NCI-H345 treated with DMSO at 0.1 percent for 48 hours (cell line): ENCODE results near the gene DLG2.

Experiments
- DNase-seq: peaks from one replicate; lab custom pipeline; 2025; ENCODE audit not compliant: unreplicated experiment; lab: John Stamatoyannopoulos, UW

DLG2 gene

GRCh38 chr11:83836883-83837654, 1790.1 kb downstream of the DLG2 start:
- DNase-seq, result peak; percentile 61

- no peak for DNase-seq
Measured at GRCh38 chr11:83836065-83836464, 1791.1 kb downstream of the DLG2 start.

- DNase-seq, result no peak
Measured at GRCh38 chr11:83835423-83835822, 1791.7 kb downstream of the DLG2 start.

GRCh38 chr11:83831929-83832328, 1795.2 kb downstream of the DLG2 start:
- no peak for DNase-seq

GRCh38 chr11:83827940-83828554, 1799.1 kb downstream of the DLG2 start:
- peak; percentile 32 for DNase-seq

GRCh38 chr11:83827520-83827919, 1799.6 kb downstream of the DLG2 start:
- no peak for DNase-seq

- no peak for DNase-seq
Measured at GRCh38 chr11:83826078-83826477, 1801.1 kb downstream of the DLG2 start.

GRCh38 chr11:83823461-83824025, 1803.6 kb downstream of the DLG2 start:
- DNase-seq, result no peak

- DNase-seq, result peak; percentile 44
Measured at GRCh38 chr11:83819931-83820549, 1807.1 kb downstream of the DLG2 start.

- no peak for DNase-seq
Measured at GRCh38 chr11:83818349-83818748, 1808.8 kb downstream of the DLG2 start.

GRCh38 chr11:83816572-83817187, 1810.5 kb downstream of the DLG2 start:
- peak; percentile 31 for DNase-seq

- no peak for DNase-seq
Measured at GRCh38 chr11:83815736-83816135, 1811.4 kb downstream of the DLG2 start.

- no peak for DNase-seq
Measured at GRCh38 chr11:83813296-83813695, 1813.8 kb downstream of the DLG2 start.

GRCh38 chr11:83809274-83809673, 1817.9 kb downstream of the DLG2 start:
- no peak for DNase-seq

- no peak for DNase-seq
Measured at GRCh38 chr11:83801799-83802198, 1825.3 kb downstream of the DLG2 start.

- DNase-seq, result no peak
Measured at GRCh38 chr11:83793310-83793709, 1833.8 kb downstream of the DLG2 start.

GRCh38 chr11:83791557-83791956, 1835.6 kb downstream of the DLG2 start:
- no peak for DNase-seq

- DNase-seq, result no peak
Measured at GRCh38 chr11:83785942-83786341, 1841.2 kb downstream of the DLG2 start.

GRCh38 chr11:83784419-83784818, 1842.7 kb downstream of the DLG2 start:
- no peak for DNase-seq

- DNase-seq, result no peak
Measured at GRCh38 chr11:83782329-83782728, 1844.8 kb downstream of the DLG2 start.

- no peak for DNase-seq
Measured at GRCh38 chr11:83779876-83780275, 1847.3 kb downstream of the DLG2 start.
